ENCODE data around the gene ETV6.

The ETV6 gene

DNA sequence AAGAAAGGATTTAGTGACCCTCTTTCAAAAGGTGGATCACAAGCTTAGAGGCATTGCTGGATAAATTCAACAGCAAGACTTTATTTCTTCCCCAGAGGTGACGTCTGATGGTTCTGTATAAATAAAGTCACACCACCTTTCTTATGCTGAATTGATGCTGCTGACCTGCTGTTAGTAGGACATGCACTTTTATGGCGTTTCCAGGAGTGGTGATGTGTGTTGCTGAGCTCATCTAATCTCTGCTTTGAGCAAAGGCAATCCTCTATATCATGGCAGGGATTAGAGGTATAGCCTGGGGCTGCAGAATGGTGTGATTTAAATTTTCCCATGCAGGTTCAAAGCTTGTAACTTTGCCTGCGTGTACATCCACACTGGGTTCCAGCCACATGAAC is 94.9 kb downstream of the ETV6 start:
- no peak for DNase-seq
- in situ Hi-C loops (cut with HindIII; ENCODE audit: low pct_ligation_motif_present, low pct_unique_long_range_greater_than_20kb, low sequenced_read_pairs): no loop called here

DNA sequence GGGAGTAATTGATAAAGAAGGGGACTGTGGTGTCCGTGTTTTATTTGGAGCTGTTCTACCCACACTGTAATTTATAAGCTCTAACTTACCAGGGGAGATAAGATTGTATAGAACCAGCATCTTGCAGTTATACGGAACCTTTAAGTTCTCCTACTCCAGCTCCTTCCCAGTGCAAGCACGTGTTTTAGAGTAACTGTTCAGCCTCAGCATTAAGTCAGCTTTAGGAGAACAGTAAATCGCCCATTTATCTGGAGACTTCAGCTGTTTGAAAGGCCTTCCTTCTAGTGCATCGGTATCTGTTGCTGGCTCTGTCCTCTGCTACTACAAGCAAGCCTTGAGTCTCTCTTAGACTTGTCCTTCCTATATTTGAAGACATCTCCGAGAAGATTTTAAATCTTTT is 95.6 kb downstream of the ETV6 start:
- DNase-seq: peak; percentile 13
- in situ Hi-C loops (cut with HindIII; ENCODE audit: low pct_ligation_motif_present, low pct_unique_long_range_greater_than_20kb, low sequenced_read_pairs): no loop called here

GRCh38 chr12:11746024-11746771 is 96.7 kb downstream of the ETV6 start:
- in situ Hi-C loops (cut with HindIII; ENCODE audit: low pct_ligation_motif_present, low pct_unique_long_range_greater_than_20kb, low sequenced_read_pairs): no loop called here
- peak; percentile 98 for DNase-seq

DNA sequence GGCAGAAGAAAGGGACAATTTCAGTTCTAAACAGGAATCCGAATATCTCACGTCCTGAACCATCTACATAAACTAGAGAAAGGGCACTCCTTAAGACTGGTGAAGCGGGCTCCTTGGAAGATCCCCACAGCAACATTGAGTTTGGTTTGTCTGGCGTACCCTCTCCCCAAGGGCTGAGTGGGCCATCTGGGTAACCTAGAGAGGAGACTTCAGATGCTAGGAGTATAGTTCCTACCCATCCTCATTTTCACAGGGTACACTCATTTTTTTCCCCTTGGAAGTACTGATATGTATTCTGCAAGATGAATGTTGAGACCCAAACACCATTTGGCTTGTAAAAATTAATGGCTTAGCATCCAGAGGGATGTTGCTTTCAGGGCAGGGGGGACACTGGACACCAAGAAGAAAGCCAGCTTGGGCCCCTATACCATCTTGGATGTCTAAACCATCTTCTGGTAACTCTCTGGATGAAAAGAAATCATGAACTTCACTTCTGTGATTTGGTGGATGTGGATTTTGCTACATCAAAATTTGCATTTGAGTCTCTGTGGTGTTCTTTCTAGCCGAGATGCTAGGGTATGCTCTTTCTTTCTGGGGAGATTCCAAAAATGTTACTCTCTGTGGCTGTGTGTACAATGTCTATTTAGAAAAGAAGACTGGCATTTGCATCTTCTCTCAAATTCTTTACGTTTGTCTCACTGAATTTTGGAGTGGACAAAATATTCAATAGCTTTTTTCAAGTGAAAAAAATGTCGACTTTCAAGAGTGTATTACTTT is 97.7 kb downstream of the ETV6 start:
- in situ Hi-C loops (cut with HindIII; ENCODE audit: low pct_ligation_motif_present, low pct_unique_long_range_greater_than_20kb, low sequenced_read_pairs): no loop called here
- DNase-seq: no peak

- in situ Hi-C loops (cut with HindIII; ENCODE audit: low pct_ligation_motif_present, low pct_unique_long_range_greater_than_20kb, low sequenced_read_pairs): no loop called here
- no peak for DNase-seq
Observed at GRCh38 chr12:11747969-11748368, 98.5 kb downstream of the ETV6 start.

- no peak for DNase-seq
- in situ Hi-C loops (cut with HindIII; ENCODE audit: low pct_ligation_motif_present, low pct_unique_long_range_greater_than_20kb, low sequenced_read_pairs): no loop called here
Observed at GRCh38 chr12:11748903-11749302, 99.4 kb downstream of the ETV6 start.

GRCh38 chr12:11749943-11750690 is 100.6 kb downstream of the ETV6 start:
- in situ Hi-C loops (cut with HindIII; ENCODE audit: low pct_ligation_motif_present, low pct_unique_long_range_greater_than_20kb, low sequenced_read_pairs): no loop called here

GRCh38 chr12:11752403-11753149 is 103.1 kb downstream of the ETV6 start:
- in situ Hi-C loops (cut with HindIII; ENCODE audit: low pct_ligation_motif_present, low pct_unique_long_range_greater_than_20kb, low sequenced_read_pairs): no loop called here
- no peak for DNase-seq

More at GRCh38 chr12:11749943-11750690, 100.6 kb downstream of the ETV6 start:
- no peak for DNase-seq

GRCh38 chr12:11753150-11753499 is 103.7 kb downstream of the ETV6 start:
- in situ Hi-C loops (cut with HindIII; ENCODE audit: low pct_ligation_motif_present, low pct_unique_long_range_greater_than_20kb, low sequenced_read_pairs): no loop called here
- DNase-seq: no peak

- in situ Hi-C loops (cut with HindIII; ENCODE audit: low pct_ligation_motif_present, low pct_unique_long_range_greater_than_20kb, low sequenced_read_pairs): no loop called here
- DNase-seq: no peak
Observed at GRCh38 chr12:11753826-11754225, 104.4 kb downstream of the ETV6 start.

- in situ Hi-C loops (cut with HindIII; ENCODE audit: low pct_ligation_motif_present, low pct_unique_long_range_greater_than_20kb, low sequenced_read_pairs): no loop called here
- DNase-seq: no peak
Observed at GRCh38 chr12:11754256-11754655, 104.8 kb downstream of the ETV6 start.

GRCh38 chr12:11755302-11755930 is 105.9 kb downstream of the ETV6 start:
- no peak for DNase-seq
- in situ Hi-C loops (cut with HindIII; ENCODE audit: low pct_ligation_motif_present, low pct_unique_long_range_greater_than_20kb, low sequenced_read_pairs): no loop called here

DNA sequence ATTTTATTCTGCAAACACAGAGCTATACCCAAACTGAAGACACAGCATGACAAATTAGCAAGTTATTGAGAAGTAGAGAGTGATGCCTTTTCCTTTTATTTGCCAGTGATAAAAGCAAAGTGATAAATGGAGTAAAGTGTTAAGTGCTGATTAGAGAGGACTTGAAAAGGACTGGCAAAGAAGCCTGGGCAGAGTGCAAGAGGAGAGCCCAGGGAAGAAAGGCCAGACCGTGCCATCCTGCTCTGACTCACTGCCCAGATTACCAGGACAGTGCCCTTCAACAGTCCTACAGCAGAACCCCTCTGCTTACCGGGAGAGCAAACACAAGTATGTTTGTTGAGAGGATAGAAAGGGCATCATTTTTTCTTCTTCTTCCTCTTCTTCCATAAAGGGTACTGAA is 106.5 kb downstream of the ETV6 start:
- in situ Hi-C loops (cut with HindIII; ENCODE audit: low pct_ligation_motif_present, low pct_unique_long_range_greater_than_20kb, low sequenced_read_pairs): no loop called here
- DNase-seq: no peak

DNA sequence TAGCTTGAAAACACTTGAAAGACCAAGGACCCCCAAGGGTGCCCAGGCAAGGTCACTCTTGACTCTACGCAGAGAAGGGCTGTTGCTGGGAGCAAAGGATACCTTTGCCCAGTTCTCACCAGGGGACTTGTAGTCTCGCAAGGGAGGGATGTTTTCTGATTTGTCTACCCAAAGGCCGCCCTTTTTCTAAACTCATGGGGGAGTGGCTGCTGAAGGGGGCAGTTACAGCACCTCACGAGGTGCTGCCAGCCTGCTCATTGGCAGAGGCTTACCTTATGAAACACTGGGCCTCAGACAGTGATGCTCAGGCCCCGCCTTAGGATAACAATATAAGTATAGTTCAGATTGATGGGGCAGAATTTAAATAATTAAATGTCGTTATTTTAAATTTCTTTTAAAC is 107.0 kb downstream of the ETV6 start:
- in situ Hi-C loops (cut with HindIII; ENCODE audit: low pct_ligation_motif_present, low pct_unique_long_range_greater_than_20kb, low sequenced_read_pairs): no loop called here
- DNase-seq: no peak

DNA sequence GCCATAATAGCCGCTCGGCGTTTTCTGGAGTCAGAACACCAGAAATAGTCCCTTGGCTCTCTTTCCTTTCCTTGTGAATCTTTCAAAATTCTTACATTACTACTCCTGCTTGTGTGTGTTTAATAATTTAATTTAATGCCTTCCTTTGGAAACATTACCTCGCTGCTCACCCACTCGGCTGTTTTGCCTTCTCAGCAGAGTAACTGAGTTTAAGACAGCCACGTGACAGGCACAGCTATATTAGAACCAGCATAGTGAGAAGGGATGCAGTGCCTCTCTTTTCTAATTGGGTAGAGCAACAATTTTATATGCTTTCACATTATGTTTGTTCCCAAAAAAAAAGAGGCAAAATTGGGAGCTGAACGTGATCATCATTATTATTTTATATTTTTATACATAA is 107.6 kb downstream of the ETV6 start:
- no peak for DNase-seq
- in situ Hi-C loops (cut with HindIII; ENCODE audit: low pct_ligation_motif_present, low pct_unique_long_range_greater_than_20kb, low sequenced_read_pairs): no loop called here

GRCh38 chr12:11757531-11757930 is 108.1 kb downstream of the ETV6 start:
- in situ Hi-C loops (cut with HindIII; ENCODE audit: low pct_ligation_motif_present, low pct_unique_long_range_greater_than_20kb, low sequenced_read_pairs): no loop called here
- no peak for DNase-seq

GRCh38 chr12:11758087-11758486 is 108.6 kb downstream of the ETV6 start:
- no peak for DNase-seq
- in situ Hi-C loops (cut with HindIII; ENCODE audit: low pct_ligation_motif_present, low pct_unique_long_range_greater_than_20kb, low sequenced_read_pairs): no loop called here

Measured in ACHN (cell line).